Activated CD4-positive, CD25-positive, alpha-beta regulatory T cell treated with anti-CD3 and anti-CD28 coated beads, Interleukin-2, amount 50 U/mL, for 16 hours (primary cell): ENCODE measurements around the gene PAXX.

Experiments used
- DNase-seq: peaks from one replicate; pipeline ENCODE4 v3.0.0-alpha.2; 2020; ENCODE audit warnings: low read depth, low spot score

The PAXX gene

DNA sequence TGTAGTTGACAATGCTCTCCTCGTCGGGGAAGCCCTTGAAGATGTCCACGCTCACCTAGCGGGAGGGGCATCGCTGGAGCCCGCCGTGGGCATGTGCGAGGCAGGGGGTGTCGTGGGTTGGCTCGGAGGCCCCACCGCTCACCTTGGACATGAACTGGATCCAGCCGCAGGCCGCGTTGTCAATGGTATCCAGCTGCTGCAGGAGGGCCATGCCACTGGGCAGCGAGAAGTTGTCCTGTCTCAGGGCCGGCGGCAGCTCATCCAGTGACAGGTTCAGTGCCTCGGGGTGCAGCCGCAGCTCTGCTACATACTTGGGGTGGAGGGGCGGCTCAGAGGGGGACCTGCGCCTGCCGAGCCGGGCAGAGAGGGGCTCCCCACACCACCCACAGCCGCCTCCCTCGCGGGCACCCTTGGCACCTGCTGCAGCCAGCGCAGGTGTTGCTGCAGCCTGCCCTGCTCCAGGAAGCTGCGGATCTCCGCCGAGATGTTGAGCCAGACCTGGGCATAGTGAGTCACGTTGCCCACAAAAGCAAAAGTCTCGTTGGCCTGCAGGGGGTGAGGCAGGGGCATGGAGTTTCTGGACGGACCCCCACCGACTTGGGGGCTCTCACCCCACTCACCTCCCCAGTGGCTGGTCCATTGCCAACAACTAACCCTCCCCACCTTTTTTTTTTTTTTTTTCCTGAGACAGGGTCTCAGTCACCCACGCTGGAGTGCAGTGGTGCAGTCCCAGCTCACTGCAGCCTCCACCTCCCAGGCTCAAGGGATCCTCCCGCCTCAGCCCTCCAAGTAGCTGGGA, 26.7 kb downstream of the PAXX start:
- DNase-seq = no peak

DNA sequence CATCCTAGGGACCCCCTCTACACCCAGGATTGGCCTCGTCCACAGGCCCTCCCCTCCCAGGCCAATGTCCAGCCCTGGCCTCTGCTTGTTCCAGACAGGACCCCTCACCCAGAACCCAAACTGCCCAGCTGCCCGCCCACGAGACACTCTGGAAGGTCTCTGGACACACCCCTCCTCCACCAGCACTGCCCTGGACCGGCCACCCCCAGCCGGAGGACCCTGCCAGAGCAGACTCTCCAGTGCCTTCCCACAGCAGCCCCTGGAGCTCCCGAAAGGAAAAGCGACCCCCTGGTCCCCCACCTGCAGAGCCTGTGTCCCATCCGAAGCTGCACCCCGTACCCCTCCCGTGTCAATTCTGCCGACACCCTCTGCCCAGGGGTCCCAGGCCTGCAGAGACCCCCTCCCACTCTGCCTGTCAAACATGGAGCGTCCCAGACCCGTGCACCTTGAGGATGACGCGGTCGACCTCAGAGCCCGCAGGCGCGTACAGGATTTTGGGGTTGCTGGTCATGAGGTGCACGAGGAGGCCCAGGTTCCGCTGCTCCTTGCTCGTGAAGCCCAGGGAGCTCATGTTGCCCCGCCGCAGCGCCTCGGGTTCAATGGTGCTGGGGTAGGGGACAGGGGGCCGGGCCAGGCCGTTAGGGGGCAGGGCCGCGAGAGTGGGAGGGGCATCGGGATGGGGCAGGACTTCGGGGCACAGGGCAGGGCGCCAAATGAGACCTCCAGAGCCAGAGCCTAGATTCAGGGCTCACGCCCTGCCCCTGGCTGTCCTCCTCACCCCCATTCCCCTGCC, 27.9 kb downstream of the PAXX start:
- DNase-seq = no peak

DNA sequence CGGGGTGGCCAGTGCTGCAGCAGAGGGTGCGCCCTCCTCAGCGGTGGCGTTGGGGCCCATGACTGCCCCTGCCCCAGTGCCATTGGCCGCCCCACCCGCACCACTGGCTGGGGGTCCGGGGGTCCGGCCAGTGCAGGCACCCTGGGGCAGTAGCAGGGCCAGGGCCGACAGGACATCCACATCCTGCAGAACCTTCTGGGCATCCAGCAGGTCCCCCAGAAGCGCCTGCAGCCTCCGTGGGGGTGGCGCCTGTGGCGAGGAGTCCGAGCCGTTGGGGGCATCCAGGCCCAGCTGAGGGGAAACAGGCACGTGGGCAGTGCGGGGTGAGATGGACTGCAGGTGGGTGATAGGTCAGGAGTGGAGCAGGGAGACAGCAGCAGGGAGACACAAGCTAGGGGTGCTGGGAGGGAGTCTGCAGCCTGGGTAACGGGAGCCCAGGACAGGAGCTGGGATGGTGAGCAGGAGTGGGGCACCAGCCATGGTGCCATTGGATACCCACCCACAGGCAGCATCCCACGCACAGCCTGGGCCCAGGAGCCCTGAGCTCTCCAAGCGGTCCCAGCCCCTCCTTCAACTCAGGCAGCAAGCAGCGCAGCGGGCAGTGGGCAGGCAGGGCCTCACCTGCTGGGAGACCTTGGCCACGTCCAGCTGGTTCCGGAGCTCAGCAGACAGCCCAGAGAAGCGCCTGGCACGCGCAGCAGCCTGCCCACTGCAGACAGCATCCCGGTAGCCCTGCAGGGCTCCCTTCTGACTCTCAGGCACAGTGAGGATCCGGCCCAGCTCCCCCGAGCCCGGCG, 28.7 kb downstream of the PAXX start:
- no peak for DNase-seq

DNA sequence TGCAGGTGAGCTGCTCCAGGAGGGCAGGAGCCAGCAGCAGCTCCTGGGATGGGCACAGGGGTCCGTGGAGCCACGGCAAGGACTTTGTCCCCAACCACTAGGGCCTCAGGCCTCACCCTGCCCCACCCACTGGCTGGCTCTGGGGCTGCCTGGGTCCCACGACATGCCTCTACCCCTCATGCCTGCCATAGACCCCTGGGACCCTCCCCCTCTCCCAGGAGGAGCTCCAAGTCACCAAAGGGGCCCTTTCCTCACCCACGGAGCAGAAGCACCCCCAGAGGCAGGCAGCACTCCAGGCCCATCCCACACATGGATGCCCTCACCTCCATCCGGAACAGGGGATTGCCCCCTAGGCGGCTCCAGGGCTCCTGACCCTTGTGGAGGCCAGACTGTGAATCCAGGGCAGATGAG, 29.4 kb downstream of the PAXX start:
- no peak for DNase-seq

DNA sequence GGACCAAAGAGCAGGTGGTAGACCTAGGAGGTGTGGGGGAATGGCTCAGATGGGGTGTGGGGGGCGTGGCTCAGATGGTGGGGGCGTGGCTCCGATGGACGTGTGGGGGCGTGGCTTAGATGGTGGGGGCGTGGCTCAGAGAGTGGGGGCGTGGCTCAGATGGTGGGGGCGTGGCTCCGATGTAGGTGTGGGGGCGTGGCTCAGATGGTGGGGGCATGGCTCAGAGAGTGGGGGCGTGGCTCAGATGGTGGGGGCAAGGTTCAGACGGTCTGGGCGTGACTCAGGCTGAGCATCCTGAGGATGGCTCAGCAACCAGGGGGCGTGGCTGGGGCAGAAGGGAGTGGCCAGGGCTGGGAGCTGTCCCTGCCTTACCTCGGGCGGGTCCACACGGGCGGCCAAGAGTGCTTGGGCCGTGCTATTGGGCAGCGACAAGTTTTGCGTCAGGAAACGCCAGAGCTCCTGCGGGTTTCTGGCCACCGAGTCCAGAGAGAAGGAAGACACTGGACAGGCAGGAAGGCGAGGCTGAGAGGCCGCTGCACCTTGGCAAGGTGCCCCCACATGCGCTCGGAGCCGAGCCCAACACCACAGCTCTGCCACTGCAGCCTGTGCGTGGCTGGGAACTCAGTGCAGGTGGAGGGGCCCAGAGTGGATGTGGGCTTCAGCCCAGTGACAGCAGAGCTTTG, 29.9 kb downstream of the PAXX start:
- no peak for DNase-seq

DNA sequence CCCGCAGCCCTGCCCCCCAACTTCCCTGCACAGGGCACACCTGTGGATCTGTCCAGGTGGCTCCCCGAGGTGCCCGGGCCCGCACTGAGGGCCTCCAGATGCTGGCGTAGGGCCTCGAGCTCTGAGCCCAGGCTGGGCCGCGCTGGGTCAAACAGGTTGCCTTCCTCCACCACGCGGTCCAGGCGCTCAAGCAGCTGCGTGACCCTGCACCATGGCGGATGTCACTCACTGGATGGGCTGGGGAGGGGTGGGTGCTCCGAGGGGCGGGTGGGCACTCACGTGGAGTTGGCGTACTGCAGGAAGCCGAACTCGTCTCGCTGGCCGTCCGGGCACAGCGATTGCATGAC, 30.4 kb downstream of the PAXX start:
- no peak for DNase-seq

DNA sequence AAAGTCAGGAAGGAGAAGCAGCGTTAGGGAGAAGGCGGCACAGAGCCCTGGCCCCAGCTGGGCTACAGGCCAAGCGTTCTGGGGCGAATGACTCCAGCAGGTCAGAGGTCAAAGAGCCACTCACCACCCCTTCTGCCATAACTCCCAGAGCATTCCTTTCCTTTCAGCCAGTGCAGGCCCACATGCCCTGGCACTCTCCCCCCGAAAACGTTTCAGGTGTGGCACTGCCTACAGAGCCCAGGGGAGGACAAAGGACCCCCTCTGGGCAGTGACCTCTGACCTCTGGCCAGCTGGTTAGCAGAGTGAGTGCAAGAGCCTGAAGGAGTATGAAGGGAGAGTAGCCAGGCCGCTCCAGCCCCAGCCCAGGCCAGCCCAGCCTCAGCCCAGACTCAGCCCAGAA, 30.9 kb downstream of the PAXX start:
- DNase-seq = no peak

DNA sequence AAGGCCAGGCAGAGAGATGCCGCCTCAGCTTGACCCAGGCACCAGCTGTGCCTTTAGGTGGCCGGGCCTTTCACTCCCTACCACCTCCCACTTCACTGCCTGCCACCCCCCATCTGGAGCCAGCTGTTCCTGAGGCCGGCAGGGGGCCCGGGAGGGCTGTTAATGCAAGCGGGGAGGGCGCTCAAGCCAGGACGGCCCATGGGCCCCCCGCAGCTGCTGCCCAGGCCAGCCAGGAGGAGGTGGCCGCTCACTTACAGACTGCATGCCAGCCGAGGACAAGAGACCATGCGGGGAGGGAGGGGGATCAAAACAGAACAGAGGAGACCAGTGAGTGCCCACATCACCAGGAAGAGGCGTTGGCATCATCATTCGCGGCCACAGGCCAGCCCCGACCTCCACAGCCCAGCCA, 31.4 kb downstream of the PAXX start:
- DNase-seq = no peak

DNA sequence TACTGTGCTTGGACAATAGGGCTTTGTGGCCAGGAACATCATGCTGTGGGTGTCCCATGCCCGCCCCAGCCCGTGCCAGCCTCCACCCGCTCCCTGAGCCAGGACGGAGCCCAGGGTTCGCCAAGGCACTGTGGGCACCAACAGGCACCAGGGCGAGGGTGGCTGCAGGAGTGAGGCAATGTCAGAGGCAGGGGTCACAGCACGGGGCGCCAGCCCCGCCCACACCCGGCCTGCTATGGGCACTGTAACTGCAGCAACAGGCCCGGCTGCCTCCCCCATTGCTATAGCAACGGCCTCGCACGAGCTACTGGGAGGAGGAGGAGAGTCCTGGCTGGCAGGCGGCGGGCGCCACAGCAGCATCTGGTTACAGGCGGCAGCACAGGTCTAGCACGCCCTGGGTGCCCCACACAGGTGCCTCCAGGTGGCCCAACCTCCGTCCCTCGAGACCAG, 33.3 kb downstream of the PAXX start:
- DNase-seq = no peak

DNA sequence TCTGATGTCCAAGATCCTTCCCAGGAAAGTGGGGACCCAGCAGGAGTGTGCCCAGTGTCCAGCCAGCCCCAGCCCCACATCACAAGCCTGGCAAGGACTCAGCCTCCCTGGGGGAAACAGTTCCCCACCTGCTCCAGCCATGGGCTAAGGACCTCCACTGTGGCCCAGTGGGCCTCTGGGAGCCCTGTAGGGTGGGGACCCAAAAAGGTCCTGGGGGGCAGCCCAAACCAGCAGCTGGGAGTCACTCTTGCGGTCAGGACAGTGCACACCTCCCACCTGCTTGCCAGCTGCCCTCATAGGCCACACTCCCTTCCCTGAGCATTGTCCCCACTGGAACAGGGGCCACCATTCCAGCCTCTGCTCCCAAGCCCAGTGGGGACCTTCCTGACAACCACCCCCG, 34.2 kb downstream of the PAXX start:
- DNase-seq = no peak

DNA sequence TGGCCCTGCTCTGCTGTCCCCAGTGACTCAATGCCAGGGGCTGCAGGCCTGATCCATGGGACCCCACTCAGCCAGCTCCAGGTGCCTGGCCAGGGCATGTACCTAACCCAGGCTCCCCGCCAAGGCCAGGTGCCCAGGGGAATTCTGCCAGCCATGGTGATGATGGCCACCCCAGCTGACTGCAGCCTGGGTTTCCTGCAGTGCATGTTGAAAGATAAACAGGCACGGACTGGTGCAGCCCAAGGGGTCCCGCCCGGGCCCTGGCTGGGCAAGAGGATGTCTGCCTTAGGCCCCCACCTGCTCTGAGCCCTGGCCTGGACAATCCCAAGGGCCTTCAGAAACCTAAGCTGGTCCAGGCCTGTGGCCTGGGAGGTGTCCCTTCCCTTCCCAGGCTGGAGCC, 34.6 kb downstream of the PAXX start:
- DNase-seq = no peak

DNA sequence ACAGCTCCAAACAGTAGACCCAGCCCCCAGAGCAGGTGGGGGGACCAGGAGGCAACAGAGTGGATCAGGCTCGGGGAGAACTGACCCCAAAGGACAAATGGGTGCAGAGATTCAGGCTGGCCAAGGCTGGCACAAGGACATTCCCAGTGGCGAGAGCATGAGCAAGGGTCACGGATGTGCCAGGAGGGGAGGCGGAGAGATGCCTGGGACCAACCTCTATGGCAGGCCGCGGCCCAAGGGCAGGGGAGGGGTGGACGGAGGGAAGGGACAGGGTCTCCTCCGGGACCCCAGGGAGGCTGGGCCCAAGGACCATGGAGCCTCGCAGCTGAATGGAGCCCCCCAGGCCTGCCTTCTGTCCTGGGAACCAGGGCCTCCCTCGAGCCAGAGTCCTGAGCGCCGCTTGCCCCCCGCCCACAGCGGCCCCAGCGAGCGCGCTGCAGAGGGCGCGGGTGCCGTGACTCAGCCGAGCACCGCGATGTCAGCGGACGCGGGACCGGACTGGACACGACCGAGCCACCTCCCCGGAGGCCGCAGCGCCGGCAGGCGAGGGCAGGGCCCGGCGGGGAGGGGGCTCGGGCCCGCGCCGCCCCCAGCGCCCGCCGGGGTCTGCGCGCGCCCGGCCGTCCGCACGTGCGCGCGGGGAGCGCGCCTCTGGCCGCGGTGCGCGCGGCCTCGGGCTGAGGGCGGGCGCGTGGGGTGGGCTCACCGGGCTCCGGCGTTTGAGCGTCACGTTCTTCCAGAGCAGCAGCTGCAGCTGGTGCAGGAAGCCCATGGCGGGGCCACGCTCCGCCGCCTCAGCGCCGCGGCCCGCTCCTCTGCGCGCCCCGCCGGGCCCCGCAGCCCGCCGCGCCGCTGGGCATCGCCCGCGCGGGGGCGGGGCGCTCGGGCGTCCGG, 35.4 kb downstream of the PAXX start, which contains the start of gene ABCA2:
ABCA2 (minus strand) TSS at position 869 of the 894 bp plus-strand sequence; CDS start at position 772, 97 bp downstream.
- no peak for DNase-seq

DNA sequence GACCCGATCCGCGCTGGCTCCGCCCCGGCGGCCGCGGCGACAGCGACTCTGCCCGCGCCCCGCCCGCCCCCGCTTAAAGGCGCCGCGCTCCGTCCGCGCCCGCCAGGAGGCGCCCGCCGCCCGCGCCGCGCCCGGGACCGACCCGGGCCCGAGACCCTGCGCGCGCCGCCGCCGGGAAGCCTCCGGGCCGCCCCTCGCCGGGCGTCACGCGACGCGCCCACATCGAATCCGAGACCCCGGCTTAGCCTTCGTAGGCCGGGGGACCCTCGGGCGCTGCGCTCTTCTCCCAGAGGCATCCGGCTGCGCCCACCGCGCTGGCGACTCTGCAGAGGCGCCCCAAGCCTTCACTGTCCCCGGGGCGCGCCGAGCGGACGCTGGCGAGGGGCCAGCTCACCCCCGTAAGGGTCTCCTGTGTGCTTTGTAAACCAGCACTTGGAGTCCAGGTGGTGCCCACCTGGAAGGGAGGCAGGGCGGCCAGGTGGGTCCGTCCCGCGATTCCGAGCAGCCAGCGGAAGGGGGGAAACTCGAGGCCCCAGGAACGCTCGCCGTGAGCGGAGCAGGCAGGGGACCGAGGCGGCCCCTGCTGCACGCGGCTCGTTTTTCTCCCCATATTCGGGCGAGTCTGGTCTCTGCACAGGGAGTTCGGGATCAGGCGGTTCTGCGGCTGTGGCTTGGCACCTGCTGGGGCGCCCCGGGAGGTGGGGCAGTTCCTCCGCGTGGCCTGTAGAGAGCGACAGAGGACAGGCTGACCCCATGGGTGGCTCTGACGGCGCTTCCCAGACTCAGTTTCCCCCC, 36.2 kb downstream of the PAXX start:
- no peak for DNase-seq

DNA sequence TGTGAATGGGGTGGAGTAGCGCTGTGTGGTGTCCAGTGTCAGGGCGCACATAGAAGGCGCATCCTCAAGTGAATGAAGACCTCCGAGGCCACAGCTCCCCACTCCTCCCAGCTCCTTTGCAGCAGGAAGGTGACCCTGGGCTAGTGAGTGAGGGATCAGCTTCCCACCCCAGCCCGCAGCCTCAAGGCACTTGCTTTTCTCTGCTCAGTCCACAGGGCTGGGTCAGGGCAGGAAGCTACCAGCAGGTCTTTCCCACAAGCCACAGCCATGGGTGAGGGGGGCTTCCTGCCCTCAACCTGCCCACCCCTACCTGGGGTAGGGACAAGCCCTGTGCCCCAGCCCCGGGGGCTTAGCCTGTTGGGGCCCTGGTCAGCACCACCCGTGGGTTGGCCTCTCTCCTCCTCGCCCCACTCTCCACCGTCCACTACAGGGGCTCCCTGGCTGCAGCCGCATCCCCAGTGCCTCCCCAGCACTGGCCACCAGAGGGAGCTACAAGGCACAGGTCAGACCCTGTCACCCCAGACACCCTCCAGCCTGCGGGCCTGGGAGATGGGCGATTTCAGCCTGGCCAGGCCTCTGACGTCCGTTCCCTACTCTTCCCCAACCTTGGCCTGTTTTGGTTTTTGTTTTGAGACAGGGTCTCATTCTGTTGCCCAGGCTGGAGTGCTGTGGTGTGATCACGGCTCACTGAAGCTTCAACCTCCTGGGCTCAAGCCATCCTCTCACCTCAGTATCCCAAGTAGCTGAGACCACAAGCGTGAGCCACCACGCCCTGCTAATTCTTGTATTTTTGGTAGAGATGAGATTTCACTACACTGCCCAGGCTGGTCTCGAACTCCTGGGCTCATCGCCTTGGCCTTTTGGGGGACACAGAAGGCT, 37.1 kb downstream of the PAXX start:
- peak; percentile 54 for DNase-seq

DNA sequence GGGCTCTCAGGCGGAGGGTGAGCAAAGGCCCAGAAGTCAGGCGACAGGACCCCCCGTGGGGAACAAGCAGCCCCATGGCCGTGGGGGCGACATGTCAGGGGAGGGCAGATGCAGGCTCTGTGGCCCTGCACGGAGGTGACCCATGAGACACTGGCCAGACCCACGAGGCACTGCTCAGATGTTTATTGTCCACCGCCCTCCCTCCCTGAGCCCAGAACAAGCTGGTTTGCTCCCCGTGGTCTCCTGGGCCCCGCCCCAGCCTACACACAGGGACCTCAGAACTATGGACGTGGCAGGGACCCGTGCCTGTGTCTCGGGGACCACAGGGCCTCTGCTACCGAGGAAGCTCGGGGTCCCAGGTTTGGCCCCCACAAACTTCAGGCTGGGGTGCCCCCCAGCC, 37.8 kb downstream of the PAXX start:
- DNase-seq = no peak

DNA sequence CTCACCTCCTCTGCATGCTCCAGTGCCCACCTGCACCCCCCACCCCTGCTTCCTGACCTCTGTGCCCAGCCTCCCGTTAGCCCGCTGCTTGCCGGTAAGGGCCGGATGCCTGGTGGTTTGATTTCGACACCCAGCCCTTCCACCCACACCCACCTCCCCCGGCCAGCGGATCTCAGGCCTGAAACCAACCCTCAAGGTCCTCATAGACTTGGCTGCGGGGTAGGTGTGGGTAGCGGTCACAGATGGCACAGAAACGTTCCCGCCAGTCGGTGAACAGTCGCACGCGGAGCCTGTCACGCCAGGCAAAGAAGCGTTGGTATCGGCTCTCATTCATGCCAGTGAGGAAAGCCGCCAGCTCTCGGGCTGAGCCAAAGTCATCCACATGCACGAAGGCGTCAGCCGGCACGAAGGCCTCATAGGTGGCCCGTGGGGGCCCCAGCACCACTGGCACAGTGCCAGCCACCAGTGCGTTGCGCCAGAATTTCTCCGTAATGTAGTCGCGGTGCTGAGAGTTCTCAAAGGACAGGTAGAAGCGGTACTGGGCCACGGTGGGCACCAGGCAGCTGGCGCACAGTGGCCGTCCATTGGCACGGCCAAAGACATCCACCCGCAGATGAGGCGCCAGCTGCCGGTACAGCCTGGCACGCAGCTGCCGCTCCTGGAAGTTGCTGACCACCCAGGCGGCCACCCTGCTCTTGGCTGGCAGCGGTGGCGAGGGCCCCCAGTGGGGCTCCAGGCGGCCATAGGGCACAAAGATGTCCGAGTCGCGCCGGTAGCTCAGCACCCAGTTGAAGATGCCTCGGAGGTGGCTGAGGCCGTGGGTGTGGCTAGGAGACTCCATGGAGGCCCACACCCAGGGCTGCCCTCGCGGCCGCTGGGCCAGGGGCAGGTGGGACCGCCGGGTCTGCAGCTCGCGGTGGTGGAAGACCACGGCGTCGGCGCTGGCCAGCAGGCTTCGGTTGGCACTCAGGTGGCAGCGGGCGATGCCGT, 38.6 kb downstream of the PAXX start:
- DNase-seq = no peak

DNA sequence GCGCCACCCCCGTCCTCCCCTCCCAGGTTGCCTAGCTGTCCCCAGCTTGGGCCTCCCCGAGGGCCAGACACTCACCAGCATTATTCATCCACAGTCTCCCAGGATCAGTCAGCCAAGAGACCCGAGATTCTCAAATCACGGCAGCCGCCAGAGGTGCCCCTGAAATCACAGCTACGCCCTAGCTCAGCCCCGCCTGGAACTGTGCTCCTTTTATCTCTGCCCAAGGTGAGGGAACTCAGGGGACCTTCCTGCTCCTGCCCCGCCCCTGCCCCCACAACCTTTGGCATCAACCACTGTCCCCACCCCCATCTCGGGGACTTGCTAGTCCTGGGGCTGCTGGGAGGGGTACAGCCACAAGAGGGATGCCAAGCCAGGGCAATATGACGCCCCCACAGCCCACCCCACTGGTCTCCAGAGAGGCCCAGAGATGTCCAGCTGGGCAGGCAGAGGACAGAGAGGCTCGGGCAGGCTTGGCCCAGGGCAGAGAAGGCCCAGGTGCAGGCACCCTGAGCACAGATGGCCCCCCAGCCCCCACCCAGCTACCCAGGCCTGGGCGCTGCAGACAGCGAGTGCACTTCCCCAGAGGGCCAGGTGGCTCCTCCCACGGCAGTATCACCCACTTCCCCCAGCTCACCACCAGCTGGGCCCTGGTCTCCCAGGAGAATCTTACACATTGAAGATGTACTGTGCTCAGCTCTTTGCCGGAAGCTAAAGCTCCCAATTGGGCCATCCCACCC, 39.9 kb downstream of the PAXX start, which contains the start of gene FUT7:
FUT7 (minus strand) TSS at position 185 of the 737 bp plus-strand sequence; CDS start at position 88, 97 bp downstream.
- DNase-seq = no peak
